H1 (cell line): Measurements from ENCODE around the gene NUDT6. TPM values are rescaled to one million over a fixed set of nuclear protein-coding genes. Genes with fewer than 3 reads are reported as not detected.

Experiments used
- CTCF ChIA-PET: fragments of 300-600 bp; sonication (Branson Sonifier 250); formaldehyde crosslinking; loops from one replicate; lab custom pipeline; 2021; ENCODE audit not compliant: partially characterized antibody; lab: Charles Lee
- POLR2A ChIA-PET: fragments of 300-600 bp; sonication (Branson Sonifier 250); formaldehyde crosslinking; loops from one replicate; lab custom pipeline; 2021; ENCODE audit warnings: inconsistent platforms; ENCODE audit not compliant: partially characterized antibody; lab: Charles Lee
- DNase-seq, 2 experiments: peaks; one replicate each; pipeline versions ENCODE4 v3.0.0 to v3.0.0-alpha.2; 2010 to 2022; ENCODE audit warnings: low spot score in 2 of 2, low read depth in 1 of 2, mixed read lengths in 1 of 2
- FAIRE-seq: peaks from 2 replicates; lab custom pipeline; 2011; peaks lifted over from hg19 to GRCh38; lab: Jason Lieb, UNC
- H2AFZ ChIP-seq: 2 replicates; pipeline ENCODE4 v1.8.1; 2012; ENCODE audit warnings: low read length, inconsistent platforms
- H2AK5ac ChIP-seq: 2 replicates; pipeline ENCODE4 v1.6.1; 2013; ENCODE audit warnings: low read depth, low read length
- H2BK120ac ChIP-seq: replicated peaks from 2 replicates; pipeline ENCODE3; 2013; ENCODE audit warnings: low read depth, low read length, inconsistent platforms
- H2BK12ac ChIP-seq: 2 replicates; pipeline ENCODE4 v1.6.1; 2013; ENCODE audit warnings: low read depth, low read length
- H2BK15ac ChIP-seq: 2 replicates; pipeline ENCODE4 v1.6.1; 2013; ENCODE audit warnings: low read length
- H2BK20ac ChIP-seq: 2 replicates; pipeline ENCODE4 v1.6.1; 2013; ENCODE audit warnings: low read length
- H2BK5ac ChIP-seq: 2 replicates; pipeline ENCODE4 v1.6.1; 2013; ENCODE audit warnings: low read depth, low read length
- H3K14ac ChIP-seq: 2 replicates; pipeline ENCODE4 v1.6.1; 2013; ENCODE audit warnings: inconsistent platforms; ENCODE audit not compliant: insufficient read length
- H3K18ac ChIP-seq: 2 replicates; pipeline ENCODE4 v1.6.1; 2013; ENCODE audit warnings: low read length; ENCODE audit errors: extremely low read depth
- H3K23ac ChIP-seq: 2 replicates; pipeline ENCODE4 v1.6.1; 2013; ENCODE audit warnings: inconsistent platforms; ENCODE audit not compliant: insufficient read length
- H3K23me2 ChIP-seq: 2 replicates; pipeline ENCODE4 v1.6.1; 2013; ENCODE audit warnings: low read depth, low read length
- H3K27ac ChIP-seq: 2 replicates; pipeline ENCODE4 v1.6.1; 2011; ENCODE audit warnings: low read depth, low read length, inconsistent platforms
- H3K27me3 ChIP-seq, 4 experiments: replicated peaks in 1 of 4; 1 replicate in 1 of 4; 2 replicates in 3 of 4; pipeline versions ENCODE4 v1.6.1 to v1.8.1; 2011 to 2013; ENCODE audit warnings: low read length in 3 of 4, mild to moderate bottlenecking in 3 of 4, inconsistent platforms in 2 of 4, mixed read lengths in 2 of 4, moderate library complexity in 1 of 4; ENCODE audit not compliant: control insufficient read depth in 3 of 4, insufficient read depth in 3 of 4; ENCODE audit errors: extremely low read depth in 1 of 4
- H3K36me3 ChIP-seq, 4 experiments: 2 replicates each; pipeline versions ENCODE4 v1.6.1 to v1.8.1; 2011 to 2013; ENCODE audit warnings: mild to moderate bottlenecking in 4 of 4, low read length in 3 of 4, moderate library complexity in 2 of 4, control low read depth in 1 of 4, inconsistent platforms in 1 of 4; ENCODE audit not compliant: insufficient read depth in 4 of 4, control insufficient read depth in 2 of 4
- H3K4ac ChIP-seq: replicated peaks from 2 replicates; pipeline ENCODE3; 2013; ENCODE audit warnings: low read length, low read depth, mixed read lengths, inconsistent platforms; ENCODE audit not compliant: insufficient read length
- H3K4me1 ChIP-seq, 4 experiments: replicated peaks in 1 of 4; 1 replicate in 1 of 4; 2 replicates in 3 of 4; pipeline versions ENCODE4 v1.6.1 to v1.8.1; 2011 to 2013; ENCODE audit warnings: low read length in 3 of 4, inconsistent platforms in 2 of 4, mixed read lengths in 1 of 4; ENCODE audit not compliant: insufficient read depth in 4 of 4, control insufficient read depth in 3 of 4
- H3K4me2 ChIP-seq, 2 experiments: 2 replicates each; pipeline versions ENCODE4 v1.6.1 to v1.8.1; 2011 to 2013; ENCODE audit warnings: low read depth in 2 of 2, low read length in 2 of 2, control low read depth in 1 of 2, inconsistent platforms in 1 of 2, mild to moderate bottlenecking in 1 of 2; ENCODE audit not compliant: insufficient read depth in 1 of 2
- H3K4me3 ChIP-seq, 4 experiments: fragments of 200-600, 300-600 bp in 1 of 4; sonication (generic), shearing (Covaris generic), sonication (Bioruptor Twin) in 1 of 4; 2 replicates each; pipeline versions ENCODE4 v1.5.1 to v1.8.1; 2011 to 2016; ENCODE audit warnings: low read length in 4 of 4, low read depth in 3 of 4, control low read depth in 2 of 4, inconsistent platforms in 2 of 4, mild to moderate bottlenecking in 2 of 4, mixed read lengths in 1 of 4, moderate library complexity in 1 of 4; ENCODE audit not compliant: insufficient read depth in 2 of 4; ENCODE audit errors: extremely low read depth in 1 of 4
- H3K56ac ChIP-seq: replicated peaks from 2 replicates; pipeline ENCODE3; 2013; ENCODE audit warnings: low read depth, mild to moderate bottlenecking, mixed read lengths, low read length, inconsistent platforms; ENCODE audit not compliant: insufficient read length
- H3K79me1 ChIP-seq: 2 replicates; pipeline ENCODE4 v1.6.1; 2013; ENCODE audit warnings: low read depth, low read length, control low read depth
- H3K79me2 ChIP-seq, 2 experiments: 2 replicates each; pipeline versions ENCODE4 v1.6.1 to v1.8.1; 2012 to 2013; ENCODE audit warnings: low read length in 2 of 2, mild to moderate bottlenecking in 2 of 2, inconsistent platforms in 1 of 2; ENCODE audit not compliant: insufficient read depth in 2 of 2, control insufficient read depth in 1 of 2
- H3K9ac ChIP-seq, 4 experiments: replicated peaks in 1 of 4; 1 replicate in 1 of 4; 2 replicates in 3 of 4; pipeline versions ENCODE4 v1.6.1 to v1.8.1; 2011 to 2013; ENCODE audit warnings: low read depth in 3 of 4, low read length in 3 of 4, control low read depth in 2 of 4, mild to moderate bottlenecking in 2 of 4, moderate library complexity in 2 of 4, inconsistent platforms in 1 of 4; ENCODE audit errors: extremely low read depth in 1 of 4
- H3K9me3 ChIP-seq, 2 experiments: 2 replicates each; pipeline versions ENCODE4 v1.6.1 to v1.8.1; 2012 to 2013; ENCODE audit warnings: mild to moderate bottlenecking in 2 of 2, moderate library complexity in 2 of 2, control low read depth in 1 of 2, inconsistent platforms in 1 of 2, low read depth in 1 of 2, low read length in 1 of 2, mixed read lengths in 1 of 2; ENCODE audit not compliant: insufficient read depth in 2 of 2
- H4K20me1 ChIP-seq, 2 experiments: replicated peaks in 1 of 2; 2 replicates each; pipeline versions ENCODE3 to v1.8.1; 2011 to 2013; ENCODE audit warnings: inconsistent platforms in 2 of 2, low read length in 2 of 2, mild to moderate bottlenecking in 1 of 2; ENCODE audit not compliant: insufficient read depth in 2 of 2, control insufficient read depth in 1 of 2
- H4K5ac ChIP-seq: 2 replicates; pipeline ENCODE4 v1.6.1; 2013; ENCODE audit warnings: low read length, low read depth, mixed read lengths, inconsistent platforms; ENCODE audit not compliant: insufficient read length
- H4K8ac ChIP-seq: 2 replicates; pipeline ENCODE4 v1.8.0; 2013; ENCODE audit warnings: mild to moderate bottlenecking, moderate library complexity, low read length, inconsistent platforms; ENCODE audit not compliant: insufficient read depth; ENCODE audit errors: extremely low read depth
- H4K91ac ChIP-seq: replicated peaks from 2 replicates; pipeline ENCODE3; 2013; ENCODE audit warnings: low read length, mixed read lengths, inconsistent platforms; ENCODE audit not compliant: insufficient read length
- TAF1 ChIP-seq: IDR thresholded peaks from 2 replicates; pipeline ENCODE4 v1.6.1; 2011; ENCODE audit warnings: mild to moderate bottlenecking, low read depth, low read length
- WGBS, 2 experiments: shearing (Covaris generic) in 1 of 2; methylation state at CpG; one replicate each; pipeline versions ENCODE4 v1.1.6 to v1.1.7; 2013 to 2015; ENCODE audit warnings: low lambda C conversion rate in 2 of 2, mixed read lengths in 2 of 2, inconsistent platforms in 1 of 2, low coverage in 1 of 2, missing lambda C conversion rate in 1 of 2; ENCODE audit not compliant: insufficient replicate concordance in 2 of 2, insufficient coverage in 1 of 2, insufficient read length in 1 of 2; ENCODE audit errors: extremely low coverage in 1 of 2, missing lambda C conversion rate in 1 of 2; 5-methylcytosine and 5-hydroxymethylcytosine counted together
- polyA plus RNA-seq, 7 experiments: library from polyadenylated mRNA; depleted of rRNA in 3 of 7; stranded (reverse) in 5 of 7; unstranded in 2 of 7; fragments of >200 nt in 5 of 7; fragments of 200-250 nt in 2 of 7; gene quantifications; 1 replicate in 5 of 7; 2 replicates in 1 of 7; 4 replicates in 1 of 7; pipeline versions ENCODE4 v1.2.1 to v1.2.3, GENCODE V29; 2011 to 2013; ENCODE audit warnings: missing spikeins in 2 of 7, mixed read lengths in 2 of 7
- total RNA-seq: library from RNA; stranded (reverse); fragmentation: NEBNext Ultra II Directional; extraction: Animal tissue kit (Norgen Biotek cat#: 25700); gene quantifications from 2 replicates; pipeline ENCODE4 v1.2.1, GENCODE V29; 2021

Gene NUDT6
- total and polyA plus RNA-seq, 2 of the 8 experiments (the other 6 are each of a cell fraction or from before 2014, with no cell fraction given), result 5.0 to 12.4 TPM

GRCh38 chr4:122875949-122876348 is 46.4 kb downstream of the NUDT6 start:
- no peak overlapping the region for H4K5ac ChIP-seq
- H2BK120ac ChIP-seq, result no peak overlapping the region
- H2AK5ac ChIP-seq, result no peak overlapping the region
- H3K27ac ChIP-seq, result no peak overlapping the region
- H3K9me3 ChIP-seq, result peaks cover 0 to 8% of the 10 kb centered on the region in 2 experiments; a peak in 3 of 4 replicates
- no peak overlapping the region for H3K23ac ChIP-seq
- H3K9ac ChIP-seq, result no peak overlapping the region
- DNase-seq (no peak), FAIRE-seq (no peak)
- H2BK15ac ChIP-seq, result no peak overlapping the region
- H3K14ac ChIP-seq, result no peak overlapping the region
- peaks cover 6 to 59% (median 47%) of the 10 kb centered on the region in 4 experiments for H3K36me3 ChIP-seq
- H3K4ac ChIP-seq, result no peak overlapping the region
- no peaks in the 10 kb centered on the region; the same call in 1 of the 2 replicates for H3K23me2 ChIP-seq
- ChIA-PET CTCF (interaction anchor here (0.9 to 2.1 kb wide), 8 partner anchors 9 to 273 kb away, joined by 3 to 5 read pairs (median 3); no protein-coding TSS in a partner anchor), POLR2A (interaction anchor here (0.9 to 2.0 kb wide), 4 partner anchors 12 to 48 kb away, joined by 3 to 10 read pairs (median 4); no protein-coding TSS in a partner anchor)
- no peak overlapping the region for H3K56ac ChIP-seq
- 90% methylated on average over 5 of the region's 5 CpGs; no CpG with 5 or more reads in 1 of the 2 experiments for WGBS, 2 experiments
- no peak overlapping the region for H2BK5ac ChIP-seq
- 0 out of 2 replicates have a peak, but pooled peaks cover 2% of the 10 kb centered on the region for H3K79me1 ChIP-seq
- H4K91ac ChIP-seq, result no peak overlapping the region
- no peak overlapping the region for H3K18ac ChIP-seq
- H2BK12ac ChIP-seq, result no peak overlapping the region
- H3K4me2 ChIP-seq, result no peak overlapping the region
- H3K4me1 ChIP-seq, result peaks cover 0 to 3% (median 0%) of the 10 kb centered on the region in 4 experiments; a peak in 2 of 7 replicates
- H3K79me2 ChIP-seq, result peaks cover 4 to 88% of the 10 kb centered on the region in 2 experiments
- peaks cover 7 to 15% of the 10 kb centered on the region in 2 experiments for H4K20me1 ChIP-seq
- no peak overlapping the region for H2AFZ ChIP-seq
- H4K8ac ChIP-seq, result no peak overlapping the region
- no peak overlapping the region for H2BK20ac ChIP-seq
- no peak overlapping the region for H3K4me3 ChIP-seq
- no peaks in the 10 kb centered on the region for H3K27me3 ChIP-seq
- no peak for TF ChIP-seq TAF1
